Esophagus (tissue), 2 donors: ENCODE results near the gene NRXN3. TPM values are rescaled to one million over a fixed set of nuclear protein-coding genes. Genes with fewer than 3 reads are reported as not detected.

Source experiments
- H3K27ac ChIP-seq, 2 donors: one replicate each; pipeline ENCODE4 v1.5.1; 2013; ENCODE audit warnings: low read depth in 2 of 2, mild to moderate bottlenecking in 2 of 2, inconsistent platforms in 1 of 2, low read length in 1 of 2, moderate library complexity in 1 of 2
- H3K27me3 ChIP-seq, 2 donors: one replicate each; pipeline ENCODE4 v1.6.1; 2013; ENCODE audit warnings: low read length in 2 of 2, control low read depth in 1 of 2, mild to moderate bottlenecking in 1 of 2; ENCODE audit not compliant: insufficient read depth in 2 of 2, control insufficient read depth in 1 of 2
- H3K36me3 ChIP-seq, 2 donors: one replicate each; pipeline ENCODE4 v1.6.1; 2013; ENCODE audit warnings: low read length in 1 of 2; ENCODE audit not compliant: control insufficient read depth in 2 of 2, insufficient read depth in 2 of 2
- H3K4me1 ChIP-seq, 2 donors: one replicate each; pipeline ENCODE4 v1.6.1; 2013; ENCODE audit warnings: low read length in 1 of 2; ENCODE audit not compliant: control insufficient read depth in 2 of 2, insufficient read depth in 2 of 2
- H3K4me3 ChIP-seq, 2 donors: one replicate each; pipeline ENCODE4 v1.5.1; 2013; ENCODE audit warnings: low read length in 2 of 2, mild to moderate bottlenecking in 2 of 2, low read depth in 1 of 2, moderate library complexity in 1 of 2
- H3K9me3 ChIP-seq, 2 donors: one replicate each; pipeline ENCODE4 v1.6.1; 2013; ENCODE audit warnings: mild to moderate bottlenecking in 2 of 2, low read depth in 1 of 2, low read length in 1 of 2, moderate library complexity in 1 of 2; ENCODE audit not compliant: control insufficient read depth in 2 of 2, insufficient read depth in 1 of 2
- WGBS, 2 donors: extraction: QIAGEN DNeasy Blood & Tissue Kit; methylation state at CpG; one replicate each; pipeline ENCODE4 v1.1.7; 2013; 5-methylcytosine and 5-hydroxymethylcytosine counted together
- polyA plus RNA-seq, 2 donors: library from polyadenylated mRNA; stranded (reverse); fragments of 200-250 nt; gene quantifications; one replicate each; pipeline ENCODE4 v1.2.3, GENCODE V29; 2013
- donor health status: healthy with polysubstance abuse.
- donor health status: Bipolar disorder and iron deficiency.

Gene NRXN3
- polyA plus RNA-seq, 2 donors: 1.7 to 2.2 TPM

GRCh38 chr14:78228702-78229327 is 58.6 kb downstream of the NRXN3 start:
- no peaks in the 10 kb centered on the region for H3K36me3 ChIP-seq
- H3K4me1 ChIP-seq: no peaks in the 10 kb centered on the region
- WGBS, 2 donors: 71 to 75% methylated on average over 3 of the region's 3 CpGs
- no peaks in the 10 kb centered on the region for H3K9me3 ChIP-seq
- H3K27me3 ChIP-seq: no peaks in the 10 kb centered on the region
- H3K4me3 ChIP-seq: no peak overlapping the region
- no peak overlapping the region for H3K27ac ChIP-seq

GRCh38 chr14:78232231-78233000 is 62.2 kb downstream of the NRXN3 start:
- Histone ChIP-seq H3K36me3 (no peaks in the 10 kb centered on the region), H3K4me1 (no peaks in the 10 kb centered on the region), H3K27me3 (no peaks in the 10 kb centered on the region), H3K9me3 (no peaks in the 10 kb centered on the region), H3K27ac (no peak overlapping the region), H3K4me3 (no peak overlapping the region)
- WGBS, 2 donors: 53 to 70% methylated on average over 5 of the region's 5 CpGs

GRCh38 chr14:78238141-78238540 is 68.0 kb downstream of the NRXN3 start:
- Histone ChIP-seq H3K27ac (no peak overlapping the region), H3K36me3 (no peaks in the 10 kb centered on the region), H3K9me3 (peaks cover 0 to under 1% of the 10 kb centered on the region in 2 donors), H3K27me3 (no peaks in the 10 kb centered on the region), H3K4me3 (no peak overlapping the region), H3K4me1 (no peaks in the 10 kb centered on the region)
- WGBS, 2 donors: 83 to 84% methylated on average over 10 of the region's 10 CpGs

GRCh38 chr14:78240567-78240966 is 70.4 kb downstream of the NRXN3 start:
- no peak overlapping the region for H3K4me3 ChIP-seq
- H3K27me3 ChIP-seq: no peaks in the 10 kb centered on the region
- WGBS, 2 donors: 47 to 53% methylated on average over 3 of the region's 3 CpGs
- H3K36me3 ChIP-seq: no peaks in the 10 kb centered on the region
- H3K27ac ChIP-seq: no peak overlapping the region
- peaks cover 0 to 2% of the 10 kb centered on the region in 2 donors for H3K9me3 ChIP-seq
- H3K4me1 ChIP-seq: no peaks in the 10 kb centered on the region

GRCh38 chr14:78242086-78242485 is 71.9 kb downstream of the NRXN3 start:
- no peaks in the 10 kb centered on the region for H3K4me1 ChIP-seq
- 68% methylated on average over 5 of the region's 5 CpGs for WGBS, 2 donors
- H3K27ac ChIP-seq: no peak overlapping the region
- no peaks in the 10 kb centered on the region for H3K27me3 ChIP-seq
- H3K4me3 ChIP-seq: no peak overlapping the region
- no peaks in the 10 kb centered on the region for H3K36me3 ChIP-seq
- peaks cover 0 to 2% of the 10 kb centered on the region in 2 donors for H3K9me3 ChIP-seq

- 92 to 93% methylated on average over 20 of the region's 20 CpGs for WGBS, 2 donors
- H3K9me3 ChIP-seq: peaks cover 0 to 2% of the 10 kb centered on the region in 2 donors
Observed at GRCh38 chr14:78243187-78243586, 73.0 kb downstream of the NRXN3 start.

GRCh38 chr14:78245238-78245637 is 75.1 kb downstream of the NRXN3 start:
- no peaks in the 10 kb centered on the region for H3K36me3 ChIP-seq
- peaks cover 0 to 2% of the 10 kb centered on the region in 2 donors for H3K9me3 ChIP-seq
- H3K27ac ChIP-seq: no peak overlapping the region
- no peaks in the 10 kb centered on the region for H3K27me3 ChIP-seq
- no peak overlapping the region for H3K4me3 ChIP-seq
- no peaks in the 10 kb centered on the region for H3K4me1 ChIP-seq
- 39 to 55% methylated on average over 1 of the region's 1 CpG for WGBS, 2 donors

More at GRCh38 chr14:78243187-78243586, 73.0 kb downstream of the NRXN3 start:
- no peaks in the 10 kb centered on the region for H3K4me1 ChIP-seq
- no peaks in the 10 kb centered on the region for H3K36me3 ChIP-seq
- H3K4me3 ChIP-seq: no peak overlapping the region
- no peak overlapping the region for H3K27ac ChIP-seq
- no peaks in the 10 kb centered on the region for H3K27me3 ChIP-seq

- WGBS, 2 donors: 38 to 45% methylated on average over 3 of the region's 3 CpGs
- Histone ChIP-seq H3K9me3 (no peaks in the 10 kb centered on the region), H3K36me3 (no peaks in the 10 kb centered on the region), H3K27ac (no peak overlapping the region), H3K4me3 (no peak overlapping the region), H3K4me1 (no peaks in the 10 kb centered on the region), H3K27me3 (no peaks in the 10 kb centered on the region)
Observed at GRCh38 chr14:78248501-78249090, 78.4 kb downstream of the NRXN3 start.

GRCh38 chr14:78251308-78251707 is 81.1 kb downstream of the NRXN3 start:
- H3K9me3 ChIP-seq: no peaks in the 10 kb centered on the region
- no peak overlapping the region for H3K27ac ChIP-seq
- peaks cover 0 to 2% of the 10 kb centered on the region in 2 donors for H3K4me1 ChIP-seq
- 65 to 71% methylated on average over 5 of the region's 5 CpGs for WGBS, 2 donors
- H3K36me3 ChIP-seq: no peaks in the 10 kb centered on the region
- no peaks in the 10 kb centered on the region for H3K27me3 ChIP-seq
- H3K4me3 ChIP-seq: no peak overlapping the region
